Neural cell (in vitro differentiated cells): Measurements from ENCODE around the gene PTPRN2. TPM values are rescaled to one million over a fixed set of nuclear protein-coding genes. Genes with fewer than 3 reads are reported as not detected.

Experiments used
- H2AFZ ChIP-seq: fragments of 200-600, 300-800 bp; sonication (generic), shearing (Covaris generic); 2 replicates; pipeline ENCODE4 v1.6.0; 2014; ENCODE audit warnings: low read depth, mild to moderate bottlenecking, antibody characterized with exemption, low read length, moderate library complexity
- H3F3A ChIP-seq: fragments of 200-600 bp; shearing (Covaris generic); 2 replicates; pipeline ENCODE4 v1.6.1; 2016; ENCODE audit warnings: mild to moderate bottlenecking, moderate library complexity, mixed read lengths, antibody characterized with exemption, low read length; ENCODE audit not compliant: insufficient read depth, poor library complexity, severe bottlenecking
- H3K27ac ChIP-seq: fragments of 200-600, 300-800 bp; sonication (generic), shearing (Covaris generic); 2 replicates; pipeline ENCODE4 v1.5.1; 2014; ENCODE audit warnings: mild to moderate bottlenecking, low read length, moderate library complexity
- H3K27me3 ChIP-seq: fragments of 300-800, 200-600 bp; sonication (generic), shearing (Covaris generic); 2 replicates; pipeline ENCODE4 v1.6.0; 2014; ENCODE audit warnings: mild to moderate bottlenecking, low read depth, low read length, moderate library complexity; ENCODE audit not compliant: insufficient read depth
- H3K36me3 ChIP-seq: fragments of 300-800, 200-600 bp; sonication (generic), shearing (Covaris generic); 2 replicates; pipeline ENCODE4 v1.5.1; 2014; ENCODE audit warnings: mild to moderate bottlenecking, antibody characterized with exemption, low read length, moderate library complexity; ENCODE audit not compliant: insufficient read depth
- H3K4me2 ChIP-seq: fragments of 300-800, 200-600 bp; sonication (generic), shearing (Covaris generic); 2 replicates; pipeline ENCODE4 v1.6.0; 2014; ENCODE audit warnings: mild to moderate bottlenecking, low read length
- H3K4me3 ChIP-seq: fragments of 300-800, 200-600 bp; sonication (generic), shearing (Covaris generic); 2 replicates; pipeline ENCODE4 v1.5.1; 2014; ENCODE audit warnings: mild to moderate bottlenecking, low read length, moderate library complexity
- H3K79me2 ChIP-seq: fragments of 200-600 bp; shearing (Covaris generic); replicated peaks from 2 replicates; pipeline ENCODE4 v1.6.0; 2014; ENCODE audit warnings: mild to moderate bottlenecking, low read length, moderate library complexity; ENCODE audit not compliant: insufficient read depth
- H3K9ac ChIP-seq: fragments of 300-800, 200-600 bp; sonication (generic), shearing (Covaris generic); 2 replicates; pipeline ENCODE4 v1.6.1; 2016; ENCODE audit warnings: mild to moderate bottlenecking, low read length, mixed read lengths
- H3K9me2 ChIP-seq: fragments of 200-600 bp; shearing (Covaris generic); 2 replicates; pipeline ENCODE4 v1.6.1; 2016; ENCODE audit warnings: mild to moderate bottlenecking, low read length, mixed read lengths; ENCODE audit not compliant: insufficient read depth
- H3K9me3 ChIP-seq: fragments of 200-600, 300-800 bp; sonication (generic), shearing (Covaris generic); 2 replicates; pipeline ENCODE4 v1.6.1; 2016; ENCODE audit warnings: mild to moderate bottlenecking, mixed run types, low read length, moderate library complexity, mixed read lengths
- H4K20me1 ChIP-seq: fragments of 200-600 bp; shearing (Covaris generic); 2 replicates; pipeline ENCODE4 v1.6.1; 2016; ENCODE audit warnings: mild to moderate bottlenecking, mixed run types; ENCODE audit not compliant: insufficient read depth
- CTCF ChIP-seq: fragments of 450-650 bp; IDR thresholded peaks from 2 replicates; pipeline ENCODE4 v1.5.1; 2014; ENCODE audit warnings: antibody characterized with exemption, mild to moderate bottlenecking, moderate library complexity; ENCODE audit not compliant: poor library complexity, severe bottlenecking
- EP300 ChIP-seq: fragments of 450-650 bp; conservative IDR thresholded peaks from 2 replicates; pipeline ENCODE4 v1.6.1; 2014; ENCODE audit warnings: antibody characterized with exemption, mild to moderate bottlenecking, moderate library complexity; ENCODE audit not compliant: poor library complexity, severe bottlenecking
- EZH2 ChIP-seq: fragments of 200-600, 300-800 bp; shearing (Covaris generic), sonication (generic); IDR thresholded peaks from 2 replicates; pipeline ENCODE4 v1.6.1; 2014; ENCODE audit warnings: antibody characterized with exemption, low read length, borderline replicate concordance, mild to moderate bottlenecking; ENCODE audit not compliant: insufficient read depth, poor library complexity, severe bottlenecking
- MXI1 ChIP-seq: fragments of 450-650 bp; conservative IDR thresholded peaks from 2 replicates; pipeline ENCODE4 v1.6.1; 2014; ENCODE audit warnings: antibody characterized with exemption, mild to moderate bottlenecking; ENCODE audit not compliant: poor library complexity, severe bottlenecking
- POLR2AphosphoS5 ChIP-seq: IDR thresholded peaks from 2 replicates; pipeline ENCODE4 v1.6.1; 2012
- RAD21 ChIP-seq: fragments of 450-650 bp; conservative IDR thresholded peaks from 2 replicates; pipeline ENCODE4 v1.6.1; 2014; ENCODE audit warnings: antibody characterized with exemption, mild to moderate bottlenecking, moderate library complexity
- REST ChIP-seq: IDR thresholded peaks from 2 replicates; pipeline ENCODE4 v1.6.1; 2012; ENCODE audit warnings: borderline replicate concordance
- SMC3 ChIP-seq: fragments of 450-650 bp; conservative IDR thresholded peaks from 2 replicates; pipeline ENCODE4 v1.6.1; 2014; ENCODE audit warnings: antibody characterized with exemption, mild to moderate bottlenecking, moderate library complexity; ENCODE audit not compliant: poor library complexity
- TAF1 ChIP-seq: IDR thresholded peaks from 2 replicates; pipeline ENCODE4 v1.6.1; 2012; ENCODE audit warnings: low read depth
- polyA plus RNA-seq: library from polyadenylated mRNA; depleted of rRNA; stranded (reverse); fragments of >200 nt; gene quantifications from 2 replicates; pipeline ENCODE4 v1.2.3, GENCODE V29; 2014

The PTPRN2 gene
- polyA plus RNA-seq, 1 donor from 2014 or later: 31.0 TPM

- Histone ChIP-seq H3K9me3 (no peaks in the 10 kb centered on the region), H3K9me2 (no peaks in the 10 kb centered on the region), H3K9ac (no peak overlapping the region), H4K20me1 (peaks cover 5% of the 10 kb centered on the region), H3K27me3 (no peaks in the 10 kb centered on the region), H2AFZ (no peak overlapping the region), H3K4me3 (no peak overlapping the region), H3K36me3 (peaks cover 6% of the 10 kb centered on the region), H3K27ac (no peak overlapping the region), H3K4me2 (no peak overlapping the region), H3K79me2 (peaks cover 30% of the 10 kb centered on the region), H3F3A (no peaks in the 10 kb centered on the region)
- no peak for TF ChIP-seq SMC3
- no peak for TF ChIP-seq EP300
- TF ChIP-seq POLR2AphosphoS5: no peak
- no peak for TF ChIP-seq RAD21
- no peak for TF ChIP-seq REST
- no peak for TF ChIP-seq MXI1
- TF ChIP-seq CTCF: no peak
- no peak for TF ChIP-seq EZH2
- TF ChIP-seq TAF1: no peak
These were observed 931.3 kb downstream of the PTPRN2 start for GRCh38 chr7:157656195-157656769.

GRCh38 chr7:157654350-157654749 lies 933.3 kb downstream of the PTPRN2 start:
- Histone ChIP-seq H3F3A (no peaks in the 10 kb centered on the region), H3K4me2 (no peak overlapping the region), H3K79me2 (peaks cover 13% of the 10 kb centered on the region), H3K9ac (no peak overlapping the region), H3K4me3 (no peak overlapping the region), H3K9me2 (no peaks in the 10 kb centered on the region), H2AFZ (no peak overlapping the region), H3K36me3 (peaks cover 6% of the 10 kb centered on the region), H4K20me1 (peaks cover 4% of the 10 kb centered on the region), H3K9me3 (no peaks in the 10 kb centered on the region), H3K27me3 (no peaks in the 10 kb centered on the region), H3K27ac (no peak overlapping the region)
- no peak for TF ChIP-seq REST
- TF ChIP-seq TAF1: no peak
- TF ChIP-seq POLR2AphosphoS5: no peak
